ENCODE results near the gene CHCHD6. TPM values are rescaled to one million over a fixed set of nuclear protein-coding genes. Genes with fewer than 3 reads are reported as not detected.
A peak's percentile ranks its signal among the peaks of the same experiment; 100 is the strongest.

The CHCHD6 gene
- polyA plus RNA-seq, 1 donor from 2014 or later: 102 TPM

DNA sequence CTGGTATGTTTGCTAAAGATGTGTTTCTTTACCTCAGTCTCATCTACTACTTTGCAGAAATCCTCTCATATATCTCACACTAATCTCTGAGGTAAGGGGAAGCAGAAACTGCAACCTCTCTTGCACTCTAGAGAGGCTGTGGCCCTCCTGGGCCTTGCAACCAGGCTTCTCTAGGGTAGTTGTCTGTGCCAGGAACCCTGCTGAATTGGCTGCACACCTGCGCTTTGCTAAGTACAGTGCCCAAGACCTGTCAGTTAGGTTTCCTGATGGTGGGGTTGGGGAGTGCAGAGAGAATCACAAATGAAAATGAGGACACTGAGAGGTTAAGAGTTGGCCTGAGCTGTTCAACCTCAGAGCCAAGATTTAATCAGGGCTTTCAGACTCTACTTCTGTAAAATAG, 161.7 kb downstream of the CHCHD6 start:
- Histone ChIP-seq H2AFZ (ENCODE audit: low read depth, low read length) (no peak overlapping the region), H3K36me3 (ENCODE audit: insufficient read depth, low read length) (no peaks in the 10 kb centered on the region), H4K20me1 (ENCODE audit: insufficient read depth) (no peaks in the 10 kb centered on the region), H3K27me3 (ENCODE audit: insufficient read depth, low read depth, low read length) (no peaks in the 10 kb centered on the region), H3K79me2 (replicated peaks; ENCODE audit: insufficient read depth, low read length) (no peaks in the 10 kb centered on the region), H3K9me3 (ENCODE audit: low read length) (no peaks in the 10 kb centered on the region), H3K9me2 (ENCODE audit: insufficient read depth, low read length) (no peaks in the 10 kb centered on the region), H3F3A (ENCODE audit: insufficient read depth, low read length, poor library complexity, severe bottlenecking) (peaks cover 3% of the 10 kb centered on the region), H3K4me2 (ENCODE audit: low read length) (no peak overlapping the region), H3K9ac (ENCODE audit: low read length) (no peak overlapping the region), H3K27ac (ENCODE audit: low read length) (no peak overlapping the region), H3K4me3 (ENCODE audit: low read length) (no peak overlapping the region)
- TF ChIP-seq MXI1 (conservative IDR thresholded peaks at IDR 0.05; ENCODE audit: poor library complexity, severe bottlenecking) (no peak), EP300 (conservative IDR thresholded peaks at IDR 0.05; ENCODE audit: poor library complexity, severe bottlenecking) (no peak), EZH2 (IDR thresholded peaks at IDR 0.05; ENCODE audit: borderline replicate concordance, insufficient read depth, low read length, poor library complexity, severe bottlenecking) (no peak), POLR2AphosphoS5 (IDR thresholded peaks at IDR 0.05) (no peak), TAF1 (IDR thresholded peaks at IDR 0.05; ENCODE audit: low read depth) (no peak), SMC3 (conservative IDR thresholded peaks at IDR 0.05; ENCODE audit: poor library complexity) (no peak), RAD21 (conservative IDR thresholded peaks at IDR 0.05) (no peak)
- TF ChIP-seq, protein P1, sequence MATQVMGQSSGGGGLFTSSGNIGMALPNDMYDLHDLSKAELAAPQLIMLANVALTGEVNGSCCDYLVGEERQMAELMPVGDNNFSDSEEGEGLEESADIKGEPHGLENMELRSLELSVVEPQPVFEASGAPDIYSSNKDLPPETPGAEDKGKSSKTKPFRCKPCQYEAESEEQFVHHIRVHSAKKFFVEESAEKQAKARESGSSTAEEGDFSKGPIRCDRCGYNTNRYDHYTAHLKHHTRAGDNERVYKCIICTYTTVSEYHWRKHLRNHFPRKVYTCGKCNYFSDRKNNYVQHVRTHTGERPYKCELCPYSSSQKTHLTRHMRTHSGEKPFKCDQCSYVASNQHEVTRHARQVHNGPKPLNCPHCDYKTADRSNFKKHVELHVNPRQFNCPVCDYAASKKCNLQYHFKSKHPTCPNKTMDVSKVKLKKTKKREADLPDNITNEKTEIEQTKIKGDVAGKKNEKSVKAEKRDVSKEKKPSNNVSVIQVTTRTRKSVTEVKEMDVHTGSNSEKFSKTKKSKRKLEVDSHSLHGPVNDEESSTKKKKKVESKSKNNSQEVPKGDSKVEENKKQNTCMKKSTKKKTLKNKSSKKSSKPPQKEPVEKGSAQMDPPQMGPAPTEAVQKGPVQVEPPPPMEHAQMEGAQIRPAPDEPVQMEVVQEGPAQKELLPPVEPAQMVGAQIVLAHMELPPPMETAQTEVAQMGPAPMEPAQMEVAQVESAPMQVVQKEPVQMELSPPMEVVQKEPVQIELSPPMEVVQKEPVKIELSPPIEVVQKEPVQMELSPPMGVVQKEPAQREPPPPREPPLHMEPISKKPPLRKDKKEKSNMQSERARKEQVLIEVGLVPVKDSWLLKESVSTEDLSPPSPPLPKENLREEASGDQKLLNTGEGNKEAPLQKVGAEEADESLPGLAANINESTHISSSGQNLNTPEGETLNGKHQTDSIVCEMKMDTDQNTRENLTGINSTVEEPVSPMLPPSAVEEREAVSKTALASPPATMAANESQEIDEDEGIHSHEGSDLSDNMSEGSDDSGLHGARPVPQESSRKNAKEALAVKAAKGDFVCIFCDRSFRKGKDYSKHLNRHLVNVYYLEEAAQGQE (IDR thresholded peaks at IDR 0.05; ENCODE audit: borderline replicate concordance): no peak
- TF ChIP-seq, protein P2, sequence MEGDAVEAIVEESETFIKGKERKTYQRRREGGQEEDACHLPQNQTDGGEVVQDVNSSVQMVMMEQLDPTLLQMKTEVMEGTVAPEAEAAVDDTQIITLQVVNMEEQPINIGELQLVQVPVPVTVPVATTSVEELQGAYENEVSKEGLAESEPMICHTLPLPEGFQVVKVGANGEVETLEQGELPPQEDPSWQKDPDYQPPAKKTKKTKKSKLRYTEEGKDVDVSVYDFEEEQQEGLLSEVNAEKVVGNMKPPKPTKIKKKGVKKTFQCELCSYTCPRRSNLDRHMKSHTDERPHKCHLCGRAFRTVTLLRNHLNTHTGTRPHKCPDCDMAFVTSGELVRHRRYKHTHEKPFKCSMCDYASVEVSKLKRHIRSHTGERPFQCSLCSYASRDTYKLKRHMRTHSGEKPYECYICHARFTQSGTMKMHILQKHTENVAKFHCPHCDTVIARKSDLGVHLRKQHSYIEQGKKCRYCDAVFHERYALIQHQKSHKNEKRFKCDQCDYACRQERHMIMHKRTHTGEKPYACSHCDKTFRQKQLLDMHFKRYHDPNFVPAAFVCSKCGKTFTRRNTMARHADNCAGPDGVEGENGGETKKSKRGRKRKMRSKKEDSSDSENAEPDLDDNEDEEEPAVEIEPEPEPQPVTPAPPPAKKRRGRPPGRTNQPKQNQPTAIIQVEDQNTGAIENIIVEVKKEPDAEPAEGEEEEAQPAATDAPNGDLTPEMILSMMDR (IDR thresholded peaks at IDR 0.05; ENCODE audit: poor library complexity, severe bottlenecking): no peak

DNA sequence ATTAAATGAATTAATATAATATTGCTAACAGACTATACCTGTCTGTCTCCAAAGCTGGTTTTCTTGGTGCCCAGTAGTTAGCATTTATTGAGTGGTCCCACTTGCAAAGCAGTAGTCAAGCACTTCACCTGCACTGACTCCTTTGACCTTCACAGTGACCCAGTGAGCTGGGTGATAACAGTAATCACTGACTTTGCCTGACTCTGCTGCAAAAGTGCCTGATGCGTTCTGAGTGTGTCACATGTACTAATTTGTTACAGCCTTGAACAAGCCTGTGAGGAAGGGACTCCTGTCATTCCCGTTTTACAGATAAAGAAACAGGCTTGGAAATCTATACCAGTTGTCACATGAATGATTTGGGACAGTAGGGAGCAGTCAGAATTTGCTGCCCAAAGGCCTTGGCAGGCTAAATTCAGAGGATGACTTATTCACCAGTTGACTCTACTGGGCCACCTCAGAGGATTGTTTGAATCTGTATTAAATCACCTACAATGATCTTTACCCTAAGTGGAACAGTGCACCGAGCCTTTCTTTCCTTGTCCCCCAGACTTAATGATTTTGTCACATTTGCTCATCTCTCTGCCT, 162.2 kb downstream of the CHCHD6 start:
- Histone ChIP-seq H3K27ac (ENCODE audit: low read length) (peak overlapping the region; percentile 64), H3K4me3 (ENCODE audit: low read length) (no peak overlapping the region), H3F3A (ENCODE audit: insufficient read depth, low read length, poor library complexity, severe bottlenecking) (peaks cover 3% of the 10 kb centered on the region), H3K27me3 (ENCODE audit: insufficient read depth, low read depth, low read length) (no peaks in the 10 kb centered on the region), H3K9ac (ENCODE audit: low read length) (no peak overlapping the region), H3K79me2 (replicated peaks; ENCODE audit: insufficient read depth, low read length) (no peaks in the 10 kb centered on the region), H3K9me3 (ENCODE audit: low read length) (no peaks in the 10 kb centered on the region), H3K9me2 (ENCODE audit: insufficient read depth, low read length) (no peaks in the 10 kb centered on the region), H2AFZ (ENCODE audit: low read depth, low read length) (no peak overlapping the region), H3K4me2 (ENCODE audit: low read length) (no peak overlapping the region), H3K36me3 (ENCODE audit: insufficient read depth, low read length) (no peaks in the 10 kb centered on the region), H4K20me1 (ENCODE audit: insufficient read depth) (no peaks in the 10 kb centered on the region)
- TF ChIP-seq, protein P1 (IDR thresholded peaks at IDR 0.05; ENCODE audit: borderline replicate concordance): no peak
- TF ChIP-seq RAD21 (conservative IDR thresholded peaks at IDR 0.05): no peak
- TF ChIP-seq POLR2AphosphoS5 (IDR thresholded peaks at IDR 0.05): no peak
- TF ChIP-seq EP300 (conservative IDR thresholded peaks at IDR 0.05; ENCODE audit: poor library complexity, severe bottlenecking): no peak
- TF ChIP-seq, protein P2 (IDR thresholded peaks at IDR 0.05; ENCODE audit: poor library complexity, severe bottlenecking): no peak
- no peak for TF ChIP-seq MXI1 (conservative IDR thresholded peaks at IDR 0.05; ENCODE audit: poor library complexity, severe bottlenecking)
- TF ChIP-seq TAF1 (IDR thresholded peaks at IDR 0.05; ENCODE audit: low read depth): no peak
- no peak for TF ChIP-seq SMC3 (conservative IDR thresholded peaks at IDR 0.05; ENCODE audit: poor library complexity)
- TF ChIP-seq EZH2 (IDR thresholded peaks at IDR 0.05; ENCODE audit: borderline replicate concordance, insufficient read depth, low read length, poor library complexity, severe bottlenecking): no peak

All from neural cell (in vitro differentiated cells).